HEK293T (cell line): ENCODE measurements around the gene SART3.
A peak's percentile ranks its signal among the peaks of the same experiment; 100 is the strongest.

Experiments used
- ARNT ChIP-seq: fragments of 450-650 bp; IDR thresholded peaks from 2 replicates; pipeline ENCODE4 v1.6.1; 2017; ENCODE audit warnings: mild to moderate bottlenecking
- BHLHE40 ChIP-seq: fragments of 450-650 bp; IDR thresholded peaks from 2 replicates; pipeline ENCODE4 v1.6.1; 2016; ENCODE audit warnings: mild to moderate bottlenecking, moderate library complexity, borderline replicate concordance
- CTBP1 ChIP-seq: fragments of 450-650 bp; IDR thresholded peaks from 2 replicates; pipeline ENCODE4 v1.6.1; 2016; ENCODE audit warnings: borderline replicate concordance
- ELF4 ChIP-seq: fragments of 450-650 bp; IDR thresholded peaks from 2 replicates; pipeline ENCODE4 v1.6.1; 2017; ENCODE audit warnings: antibody characterized with exemption
- FOXA1 ChIP-seq: fragments of 450-650 bp; IDR thresholded peaks from 2 replicates; pipeline ENCODE4 v1.6.1; 2016; ENCODE audit warnings: mild to moderate bottlenecking
- FOXM1 ChIP-seq: fragments of 450-650 bp; IDR thresholded peaks from 2 replicates; pipeline ENCODE4 v1.6.1; 2017; ENCODE audit warnings: mild to moderate bottlenecking, borderline replicate concordance
- HDGF ChIP-seq: fragments of 450-650 bp; IDR thresholded peaks from 2 replicates; pipeline ENCODE4 v1.6.1; 2017; ENCODE audit warnings: antibody characterized with exemption, borderline replicate concordance
- L3MBTL2 ChIP-seq: fragments of 450-650 bp; conservative IDR thresholded peaks from 2 replicates; pipeline ENCODE4 v1.6.1; 2016; ENCODE audit warnings: mild to moderate bottlenecking
- NFRKB ChIP-seq: fragments of 450-650 bp; IDR thresholded peaks from 2 replicates; pipeline ENCODE4 v1.6.1; 2016; ENCODE audit warnings: mild to moderate bottlenecking, moderate library complexity
- PKNOX1 ChIP-seq: fragments of 450-650 bp; IDR thresholded peaks from 2 replicates; pipeline ENCODE4 v1.6.1; 2016
- SP1 ChIP-seq: fragments of 450-650 bp; IDR thresholded peaks from 2 replicates; pipeline ENCODE4 v1.6.1; 2017
- TARDBP ChIP-seq: fragments of 450-650 bp; IDR thresholded peaks from 2 replicates; pipeline ENCODE4 v1.6.1; 2016
- ZNF384 ChIP-seq: fragments of 450-650 bp; IDR thresholded peaks from 2 replicates; pipeline ENCODE4 v1.6.1; 2016

- TF ChIP-seq ELF4, result peak; percentile 78
- TF ChIP-seq ZNF384, result no peak
- no peak for TF ChIP-seq FOXA1
- TF ChIP-seq NFRKB, result peak; percentile 97
- no peak for TF ChIP-seq SP1
- no peak for TF ChIP-seq FOXM1
- no peak for TF ChIP-seq TARDBP
- TF ChIP-seq PKNOX1, result no peak; the same call in 1 of the 2 replicates
- no peak for TF ChIP-seq CTBP1
- no peak for TF ChIP-seq HDGF
- TF ChIP-seq ARNT, result no peak
- TF ChIP-seq L3MBTL2, result peak; percentile 38
- TF ChIP-seq BHLHE40, result no peak
These were observed at the start of gene SART3 for GRCh38 chr12:108560752-108561719.
